WTC11 (cell line): ENCODE data around the gene COLEC12.

Source experiments
- E2F5 ChIP-seq: sonication (generic); formaldehyde crosslinking; IDR thresholded peaks from 2 replicates; pipeline ENCODE4 v1.8.1; 2022; ENCODE audit warnings: mild to moderate bottlenecking, moderate library complexity, missing genetic modification reagents
- JUN ChIP-seq: sonication (generic); formaldehyde crosslinking; IDR thresholded peaks from 2 replicates; pipeline ENCODE4 v1.8.0; 2023; ENCODE audit warnings: mild to moderate bottlenecking, missing genetic modification reagents

GRCh38 chr18:422966-423365, 77.5 kb downstream of the COLEC12 start:
- TF ChIP-seq JUN = no peak
- TF ChIP-seq E2F5 (CRISPR knock-in tag) = no peak
